ENCODE results near the gene PLEKHA7. TPM values are rescaled to one million over a fixed set of nuclear protein-coding genes. Genes with fewer than 3 reads are reported as not detected.

The PLEKHA7 gene
- total and polyA plus RNA-seq, 7 donors, result 0.74 to 2.6 (median 1.2) TPM

GRCh38 chr11:16987205-16987568 is 27.0 kb downstream of the PLEKHA7 start:
- DNase-seq (no peak), ATAC-seq (no peak)
- no peaks in the 10 kb centered on the region for H3K9me3 ChIP-seq
- TF ChIP-seq CTCF (IDR thresholded peaks at IDR 0.05), result no peak
- intact Hi-C loops (cut with DNase I), result no loop called here
- H3K27ac ChIP-seq, result no peak overlapping the region
- H3K4me3 ChIP-seq, result no peak overlapping the region
- 67 to 72% (median 71%) methylated on average over 6 of the region's 6 CpGs for whole genome bisulfite sequencing, 3 donors
- H3K4me1 ChIP-seq, result no peaks in the 10 kb centered on the region
- no peaks in the 10 kb centered on the region for H3K36me3 ChIP-seq (ENCODE audit: insufficient read depth in 1 of 2, low read depth in 1 of 2)
- no peaks in the 10 kb centered on the region for H3K27me3 ChIP-seq (ENCODE audit: insufficient read depth in 3 of 3, low read length in 2 of 3)

GRCh38 chr11:16986434-16987204 is 27.6 kb downstream of the PLEKHA7 start:
- H3K9me3 ChIP-seq, result no peaks in the 10 kb centered on the region
- H3K4me3 ChIP-seq, result no peak overlapping the region
- no peak for ATAC-seq
- no peak overlapping the region for H3K27ac ChIP-seq
- DNase-seq, result no peak
- no peaks in the 10 kb centered on the region for H3K4me1 ChIP-seq
- intact Hi-C loops (cut with DNase I), result no loop called here
- H3K27me3 ChIP-seq (ENCODE audit: insufficient read depth in 3 of 3, low read length in 2 of 3), result no peaks in the 10 kb centered on the region
- no peaks in the 10 kb centered on the region for H3K36me3 ChIP-seq (ENCODE audit: insufficient read depth in 1 of 2, low read depth in 1 of 2)
- TF ChIP-seq CTCF (IDR thresholded peaks at IDR 0.05), result no peak
- WGBS, 3 donors, result 68 to 84% (median 69%) methylated on average over 5 of the region's 5 CpGs

GRCh38 chr11:16985297-16985696 is 28.9 kb downstream of the PLEKHA7 start:
- no peaks in the 10 kb centered on the region for H3K36me3 ChIP-seq (ENCODE audit: insufficient read depth in 1 of 2, low read depth in 1 of 2)
- intact Hi-C loops (cut with DNase I), result no loop called here
- no peaks in the 10 kb centered on the region for H3K9me3 ChIP-seq
- TF ChIP-seq CTCF (IDR thresholded peaks at IDR 0.05), result no peak
- H3K27me3 ChIP-seq (ENCODE audit: insufficient read depth in 3 of 3, low read length in 2 of 3), result no peaks in the 10 kb centered on the region
- DNase-seq (no peak), ATAC-seq (no peak)
- no peaks in the 10 kb centered on the region for H3K4me1 ChIP-seq
- H3K4me3 ChIP-seq, result no peak overlapping the region
- H3K27ac ChIP-seq, result no peak overlapping the region
- 68 to 78% (median 77%) methylated on average over 4 of the region's 4 CpGs for WGBS, 3 donors

GRCh38 chr11:16984229-16984628 is 30.0 kb downstream of the PLEKHA7 start:
- Histone ChIP-seq H3K36me3 (ENCODE audit: insufficient read depth in 1 of 2, low read depth in 1 of 2) (no peaks in the 10 kb centered on the region), H3K27me3 (ENCODE audit: insufficient read depth in 3 of 3, low read length in 2 of 3) (no peaks in the 10 kb centered on the region), H3K4me3 (no peak overlapping the region), H3K9me3 (no peaks in the 10 kb centered on the region), H3K27ac (no peak overlapping the region), H3K4me1 (no peaks in the 10 kb centered on the region)
- 83 to 93% (median 84%) methylated on average over 2 of the region's 2 CpGs for WGBS, 3 donors
- ATAC-seq, result no peak
- DNase-seq, result no peak
- intact Hi-C loops (cut with DNase I), result no loop called here
- TF ChIP-seq CTCF (IDR thresholded peaks at IDR 0.05), result no peak

GRCh38 chr11:16982809-16983208 is 31.4 kb downstream of the PLEKHA7 start:
- Histone ChIP-seq H3K27ac (no peak overlapping the region), H3K36me3 (ENCODE audit: insufficient read depth in 1 of 2, low read depth in 1 of 2) (no peaks in the 10 kb centered on the region), H3K9me3 (no peaks in the 10 kb centered on the region), H3K4me3 (no peak overlapping the region), H3K4me1 (no peaks in the 10 kb centered on the region), H3K27me3 (ENCODE audit: insufficient read depth in 3 of 3, low read length in 2 of 3) (no peaks in the 10 kb centered on the region)
- WGBS, 3 donors, result 92 to 100% (median 96%) methylated on average over 1 of the region's 1 CpG
- DNase-seq (no peak), ATAC-seq (no peak)
- intact Hi-C loops (cut with DNase I), result no loop called here
- TF ChIP-seq CTCF (IDR thresholded peaks at IDR 0.05), result no peak
